ENCODE results near the gene TTLL11.
A peak's percentile ranks its signal among the peaks of the same experiment; 100 is the strongest.

Gene TTLL11

GRCh38 chr9:122091682-122092592 lies 1.2 kb downstream of the TTLL11 start:
- no peak for DNase-seq (ENCODE audit: low spot score)
- no peak for TF ChIP-seq CTCF (conservative IDR thresholded peaks at IDR 0.05; ENCODE audit: low read depth)
- CTCF ChIA-PET: interaction anchor here (1.7 kb wide), 1 partner anchor 259 kb away, joined by 6 read pairs; no protein-coding TSS in a partner anchor
- peak overlapping the region; percentile 54 for H3K27ac ChIP-seq
- POLR2A ChIA-PET (ENCODE audit: low non-redundant PET): no interaction called here

GRCh38 chr9:122090981-122091380 lies 2.1 kb downstream of the TTLL11 start:
- CTCF ChIA-PET: no interaction called here
- TF ChIP-seq CTCF (conservative IDR thresholded peaks at IDR 0.05; ENCODE audit: low read depth): no peak
- no peak for DNase-seq (ENCODE audit: low spot score)

GRCh38 chr9:122090287-122090883 lies 2.7 kb downstream of the TTLL11 start:
- H3K27ac ChIP-seq: no peak overlapping the region
- DNase-seq (ENCODE audit: low spot score): no peak
- TF ChIP-seq CTCF (conservative IDR thresholded peaks at IDR 0.05; ENCODE audit: low read depth): no peak
- ChIA-PET CTCF (interaction anchor here (1.5 kb wide), 1 partner anchor 260 kb away, joined by 4 read pairs; no protein-coding TSS in a partner anchor), POLR2A (ENCODE audit: low non-redundant PET) (no interaction called here)

More at GRCh38 chr9:122090981-122091380, 2.1 kb downstream of the TTLL11 start:
- no peak overlapping the region for H3K27ac ChIP-seq
- POLR2A ChIA-PET (ENCODE audit: low non-redundant PET): no interaction called here

- no peak overlapping the region for H3K27ac ChIP-seq
- POLR2A ChIA-PET (ENCODE audit: low non-redundant PET): no interaction called here
- no peak for DNase-seq (ENCODE audit: low spot score)
- TF ChIP-seq CTCF (conservative IDR thresholded peaks at IDR 0.05; ENCODE audit: low read depth): no peak
- CTCF ChIA-PET: interaction anchor here (0.7 to 2.0 kb wide), 3 partner anchors 10 to 261 kb away, joined by 3 to 6 read pairs (median 4); no protein-coding TSS in a partner anchor
Measured at GRCh38 chr9:122088880-122089706, 4.0 kb downstream of the TTLL11 start.

GRCh38 chr9:122087406-122088200 lies 5.5 kb downstream of the TTLL11 start:
- no peak overlapping the region for H3K27ac ChIP-seq
- ChIA-PET CTCF (interaction anchor here (0.6 to 2.0 kb wide), 4 partner anchors 12 to 725 kb away, joined by 3 to 7 read pairs (median 5); no protein-coding TSS in a partner anchor), POLR2A (ENCODE audit: low non-redundant PET) (no interaction called here)
- no peak for TF ChIP-seq CTCF (conservative IDR thresholded peaks at IDR 0.05; ENCODE audit: low read depth)
- no peak for DNase-seq (ENCODE audit: low spot score)

Measured in RWPE1 (cell line).